ENCODE measurements around the gene IYD. TPM values are rescaled to one million over a fixed set of nuclear protein-coding genes. Genes with fewer than 3 reads are reported as not detected.
"Not testable (repeated sequence)": the region's sequence is repeated elsewhere in the genome, so short reads cannot be mapped to it uniquely, and the experiment has no call there.

IYD gene
- total RNA-seq, 1 donor from 2014 or later = not detected

- Histone ChIP-seq H3K36me3 (ENCODE audit: control insufficient read depth, insufficient read depth, low read length) (no peaks in the 10 kb centered on the region), H3K4me3 (ENCODE audit: low read depth, low read length) (no peak overlapping the region), H3K27me3 (ENCODE audit: control insufficient read depth, insufficient read depth, low read length) (no peaks in the 10 kb centered on the region)
- TF ChIP-seq CTCF (IDR thresholded peaks at IDR 0.05; ENCODE audit: insufficient read depth, low read length, poor library complexity, severe bottlenecking) = no peak
- no peak for DNase-seq (ENCODE audit: low read depth)
These were observed 70.6 kb downstream of the IYD start for GRCh38 chr6:150439373-150439772.

GRCh38 chr6:150443621-150444020 is 74.8 kb downstream of the IYD start:
- DNase-seq (ENCODE audit: low read depth) = no peak
- Histone ChIP-seq H3K27me3 (ENCODE audit: control insufficient read depth, insufficient read depth, low read length) (no peaks in the 10 kb centered on the region), H3K4me3 (ENCODE audit: low read depth, low read length) (no peak overlapping the region), H3K36me3 (ENCODE audit: control insufficient read depth, insufficient read depth, low read length) (no peaks in the 10 kb centered on the region)
- TF ChIP-seq CTCF (IDR thresholded peaks at IDR 0.05; ENCODE audit: insufficient read depth, low read length, poor library complexity, severe bottlenecking) = no peak

GRCh38 chr6:150444308-150444707 is 75.5 kb downstream of the IYD start:
- Histone ChIP-seq H3K27me3 (ENCODE audit: control insufficient read depth, insufficient read depth, low read length) (no peaks in the 10 kb centered on the region), H3K36me3 (ENCODE audit: control insufficient read depth, insufficient read depth, low read length) (no peaks in the 10 kb centered on the region), H3K4me3 (ENCODE audit: low read depth, low read length) (no peak overlapping the region)
- no peak for TF ChIP-seq CTCF (IDR thresholded peaks at IDR 0.05; ENCODE audit: insufficient read depth, low read length, poor library complexity, severe bottlenecking)
- DNase-seq (ENCODE audit: low read depth) = no peak

- no peak for DNase-seq (ENCODE audit: low read depth)
- H3K4me3 ChIP-seq (ENCODE audit: low read depth, low read length) = no peak overlapping the region
- no peak for TF ChIP-seq CTCF (IDR thresholded peaks at IDR 0.05; ENCODE audit: insufficient read depth, low read length, poor library complexity, severe bottlenecking)
These were observed 76.7 kb downstream of the IYD start for GRCh38 chr6:150445486-150445885.

GRCh38 chr6:150448221-150448620 is 79.4 kb downstream of the IYD start:
- Histone ChIP-seq H3K36me3 (ENCODE audit: control insufficient read depth, insufficient read depth, low read length) (no peaks in the 10 kb centered on the region), H3K4me3 (ENCODE audit: low read depth, low read length) (no peak overlapping the region), H3K27me3 (ENCODE audit: control insufficient read depth, insufficient read depth, low read length) (no peaks in the 10 kb centered on the region)
- DNase-seq (ENCODE audit: low read depth) = no peak
- TF ChIP-seq CTCF (IDR thresholded peaks at IDR 0.05; ENCODE audit: insufficient read depth, low read length, poor library complexity, severe bottlenecking) = no peak

More at GRCh38 chr6:150445486-150445885, 76.7 kb downstream of the IYD start:
- Histone ChIP-seq H3K36me3 (ENCODE audit: control insufficient read depth, insufficient read depth, low read length) (no peaks in the 10 kb centered on the region), H3K27me3 (ENCODE audit: control insufficient read depth, insufficient read depth, low read length) (no peaks in the 10 kb centered on the region)

GRCh38 chr6:150449055-150449454 is 80.2 kb downstream of the IYD start:
- H3K4me3 ChIP-seq (ENCODE audit: low read depth, low read length); DNase-seq (ENCODE audit: low read depth); H3K36me3 ChIP-seq (ENCODE audit: control insufficient read depth, insufficient read depth, low read length); H3K27me3 ChIP-seq (ENCODE audit: control insufficient read depth, insufficient read depth, low read length): not testable (repeated sequence)

All from kidney epithelial cell (primary cell).